ENCODE results near the gene KCNK10.

DNA sequence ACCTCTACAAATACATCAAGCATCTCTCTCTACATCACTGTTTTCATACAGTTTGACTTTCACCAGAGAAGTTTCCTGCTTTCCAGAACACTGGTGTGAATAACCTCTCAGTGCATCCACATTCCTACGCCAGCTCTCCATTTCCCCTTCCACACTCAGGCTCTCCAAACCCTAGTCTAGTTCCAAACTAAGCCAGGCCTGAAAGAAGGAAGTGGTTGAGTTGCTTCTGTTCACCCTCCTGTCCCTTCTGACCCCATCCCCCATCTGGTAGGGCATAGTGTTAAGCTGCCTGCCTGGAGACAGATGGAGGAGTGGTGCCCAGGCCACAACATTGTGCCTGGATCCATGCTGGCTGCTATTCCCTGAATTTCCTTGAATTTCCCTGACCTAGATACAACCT is 185.7 kb downstream of the KCNK10 start:
- TF ChIP-seq, protein P1, sequence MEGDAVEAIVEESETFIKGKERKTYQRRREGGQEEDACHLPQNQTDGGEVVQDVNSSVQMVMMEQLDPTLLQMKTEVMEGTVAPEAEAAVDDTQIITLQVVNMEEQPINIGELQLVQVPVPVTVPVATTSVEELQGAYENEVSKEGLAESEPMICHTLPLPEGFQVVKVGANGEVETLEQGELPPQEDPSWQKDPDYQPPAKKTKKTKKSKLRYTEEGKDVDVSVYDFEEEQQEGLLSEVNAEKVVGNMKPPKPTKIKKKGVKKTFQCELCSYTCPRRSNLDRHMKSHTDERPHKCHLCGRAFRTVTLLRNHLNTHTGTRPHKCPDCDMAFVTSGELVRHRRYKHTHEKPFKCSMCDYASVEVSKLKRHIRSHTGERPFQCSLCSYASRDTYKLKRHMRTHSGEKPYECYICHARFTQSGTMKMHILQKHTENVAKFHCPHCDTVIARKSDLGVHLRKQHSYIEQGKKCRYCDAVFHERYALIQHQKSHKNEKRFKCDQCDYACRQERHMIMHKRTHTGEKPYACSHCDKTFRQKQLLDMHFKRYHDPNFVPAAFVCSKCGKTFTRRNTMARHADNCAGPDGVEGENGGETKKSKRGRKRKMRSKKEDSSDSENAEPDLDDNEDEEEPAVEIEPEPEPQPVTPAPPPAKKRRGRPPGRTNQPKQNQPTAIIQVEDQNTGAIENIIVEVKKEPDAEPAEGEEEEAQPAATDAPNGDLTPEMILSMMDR (IDR thresholded peaks at IDR 0.05): no peak
- no peak for TF ChIP-seq POLR2A (IDR thresholded peaks at IDR 0.05)
